ENCODE measurements around the gene BET1. TPM values are rescaled to one million over a fixed set of nuclear protein-coding genes. Genes with fewer than 3 reads are reported as not detected.
"Not testable (repeated sequence)": the region's sequence is repeated elsewhere in the genome, so short reads cannot be mapped to it uniquely, and the experiment has no call there.

The BET1 gene
- total RNA-seq, 1 donor from 2014 or later: 22.3 TPM

GRCh38 chr7:94039368-94040035 is 35.3 kb upstream of the BET1 start:
- H3K4me1 Mint-ChIP-seq (ENCODE audit: low read depth): no peaks in the 10 kb centered on the region
- H3K4me3 Mint-ChIP-seq (ENCODE audit: low read depth): no peak overlapping the region
- H3K27ac Mint-ChIP-seq: no peak overlapping the region
- no peak for DNase-seq (ENCODE audit: low spot score)
- H3K36me3 Mint-ChIP-seq (ENCODE audit: low read depth): no peaks in the 10 kb centered on the region
- peaks cover 22% of the 10 kb centered on the region for H3K27me3 Mint-ChIP-seq (ENCODE audit: low read depth)
- intact Hi-C loops (cut with micrococcal nuclease): no loop called here
- no peaks in the 10 kb centered on the region for H3K9me3 Mint-ChIP-seq

- no peak overlapping the region for H3K27ac Mint-ChIP-seq
- no peaks in the 10 kb centered on the region for H3K9me3 Mint-ChIP-seq
- no peaks in the 10 kb centered on the region for H3K4me1 Mint-ChIP-seq (ENCODE audit: low read depth)
- intact Hi-C loops (cut with micrococcal nuclease): no loop called here
- peaks cover 19% of the 10 kb centered on the region for H3K27me3 Mint-ChIP-seq (ENCODE audit: low read depth)
- no peak for DNase-seq (ENCODE audit: low spot score)
- no peaks in the 10 kb centered on the region for H3K36me3 Mint-ChIP-seq (ENCODE audit: low read depth)
- no peak overlapping the region for H3K4me3 Mint-ChIP-seq (ENCODE audit: low read depth)
Measured at GRCh38 chr7:94031865-94032264, 27.7 kb upstream of the BET1 start.

DNA sequence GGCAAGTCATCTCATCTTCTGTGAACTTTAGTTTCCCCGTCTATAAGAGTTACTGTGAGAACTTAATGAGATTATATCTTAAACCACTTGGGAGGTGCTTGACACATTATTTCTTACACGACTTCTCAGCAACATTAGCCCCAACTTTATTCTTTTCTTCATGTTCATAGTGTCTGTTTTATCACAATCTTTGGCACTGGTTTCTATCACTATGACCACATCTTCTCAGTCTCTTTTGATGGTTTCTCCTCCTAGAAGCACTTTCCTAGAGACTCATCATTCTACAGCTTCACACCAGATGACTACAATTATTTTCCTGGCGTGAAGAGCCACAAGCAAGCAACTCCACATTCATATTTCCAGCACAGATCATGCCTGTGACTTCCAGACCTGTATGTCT is 26.5 kb upstream of the BET1 start:
- Mint-ChIP-seq H3K27me3 (ENCODE audit: low read depth) (peaks cover 20% of the 10 kb centered on the region), H3K4me1 (ENCODE audit: low read depth) (no peaks in the 10 kb centered on the region), H3K27ac (no peak overlapping the region), H3K4me3 (ENCODE audit: low read depth) (no peak overlapping the region), H3K36me3 (ENCODE audit: low read depth) (no peaks in the 10 kb centered on the region), H3K9me3 (no peaks in the 10 kb centered on the region)
- intact Hi-C loops (cut with micrococcal nuclease): no loop called here
- no peak for DNase-seq (ENCODE audit: low spot score)

- no peak for DNase-seq (ENCODE audit: low spot score)
- no peaks in the 10 kb centered on the region for H3K36me3 Mint-ChIP-seq (ENCODE audit: low read depth)
- intact Hi-C loops (cut with micrococcal nuclease): no loop called here
Measured at GRCh38 chr7:94029976-94030375, 25.8 kb upstream of the BET1 start.

GRCh38 chr7:94028768-94029167 is 24.6 kb upstream of the BET1 start:
- intact Hi-C loops (cut with micrococcal nuclease): no loop called here
- H3K4me3 Mint-ChIP-seq (ENCODE audit: low read depth): no peak overlapping the region
- peaks cover 20% of the 10 kb centered on the region for H3K27me3 Mint-ChIP-seq (ENCODE audit: low read depth)

More at GRCh38 chr7:94029976-94030375, 25.8 kb upstream of the BET1 start:
- Mint-ChIP-seq H3K9me3 (no peaks in the 10 kb centered on the region), H3K4me3 (ENCODE audit: low read depth) (no peak overlapping the region), H3K27ac (no peak overlapping the region), H3K27me3 (ENCODE audit: low read depth) (peaks cover 20% of the 10 kb centered on the region), H3K4me1 (ENCODE audit: low read depth) (no peaks in the 10 kb centered on the region)

DNA sequence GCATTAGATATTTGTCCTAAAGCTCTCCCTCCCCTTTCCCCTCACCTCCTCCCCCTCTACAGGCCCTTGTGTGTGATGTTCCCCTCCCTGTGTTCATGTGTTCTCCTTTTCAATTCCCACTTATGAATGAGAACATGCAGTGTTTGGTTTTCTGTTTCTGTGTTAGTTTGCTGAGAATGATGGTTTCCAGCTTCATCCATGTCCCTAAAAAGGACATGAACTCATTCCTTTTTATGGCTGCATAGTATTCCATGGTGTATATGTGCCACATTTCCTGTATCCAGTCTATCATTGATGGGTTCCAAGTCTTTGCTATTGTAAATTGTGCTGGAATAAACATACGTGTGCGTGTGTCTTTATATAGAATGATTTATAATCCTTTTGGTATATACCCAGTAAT is 22.5 kb upstream of the BET1 start:
- peaks cover 12% of the 10 kb centered on the region for H3K27me3 Mint-ChIP-seq (ENCODE audit: low read depth)
- DNase-seq (ENCODE audit: low spot score); H3K9me3 Mint-ChIP-seq; intact Hi-C loops (cut with micrococcal nuclease); H3K36me3 Mint-ChIP-seq (ENCODE audit: low read depth); H3K4me1 Mint-ChIP-seq (ENCODE audit: low read depth); H3K27ac Mint-ChIP-seq; H3K4me3 Mint-ChIP-seq (ENCODE audit: low read depth): not testable (repeated sequence)

More at GRCh38 chr7:94028768-94029167, 24.6 kb upstream of the BET1 start:
- Mint-ChIP-seq H3K27ac (no peak overlapping the region), H3K9me3 (no peaks in the 10 kb centered on the region), H3K36me3 (ENCODE audit: low read depth) (no peaks in the 10 kb centered on the region), H3K4me1 (ENCODE audit: low read depth) (no peaks in the 10 kb centered on the region)
- no peak for DNase-seq (ENCODE audit: low spot score)

DNA sequence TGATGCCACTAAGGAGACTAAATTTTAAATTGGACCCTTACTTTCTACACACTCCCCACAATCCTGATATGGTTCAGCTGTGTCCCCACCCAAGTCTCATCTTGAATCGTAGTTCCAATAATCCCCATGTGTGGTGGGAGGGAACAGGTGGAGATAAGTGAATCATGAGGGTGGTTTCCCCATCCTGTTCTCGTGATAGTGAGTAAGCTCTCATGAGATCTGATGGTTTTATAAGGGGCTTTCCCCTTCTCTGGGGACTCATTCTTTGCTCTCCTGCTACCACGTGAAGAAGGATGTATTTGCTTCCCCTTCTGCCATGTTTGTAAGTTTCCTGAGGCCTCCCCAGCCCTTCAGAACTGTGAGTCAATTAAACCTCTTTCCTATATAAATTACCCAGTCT is 18.4 kb upstream of the BET1 start:
- DNase-seq (ENCODE audit: low spot score): no peak
- Mint-ChIP-seq H3K4me3 (ENCODE audit: low read depth) (no peak overlapping the region), H3K36me3 (ENCODE audit: low read depth) (no peaks in the 10 kb centered on the region), H3K9me3 (no peaks in the 10 kb centered on the region), H3K4me1 (ENCODE audit: low read depth) (peaks cover 2% of the 10 kb centered on the region), H3K27me3 (ENCODE audit: low read depth) (peaks cover 2% of the 10 kb centered on the region), H3K27ac (no peak overlapping the region)
- intact Hi-C loops (cut with micrococcal nuclease): no loop called here

DNA sequence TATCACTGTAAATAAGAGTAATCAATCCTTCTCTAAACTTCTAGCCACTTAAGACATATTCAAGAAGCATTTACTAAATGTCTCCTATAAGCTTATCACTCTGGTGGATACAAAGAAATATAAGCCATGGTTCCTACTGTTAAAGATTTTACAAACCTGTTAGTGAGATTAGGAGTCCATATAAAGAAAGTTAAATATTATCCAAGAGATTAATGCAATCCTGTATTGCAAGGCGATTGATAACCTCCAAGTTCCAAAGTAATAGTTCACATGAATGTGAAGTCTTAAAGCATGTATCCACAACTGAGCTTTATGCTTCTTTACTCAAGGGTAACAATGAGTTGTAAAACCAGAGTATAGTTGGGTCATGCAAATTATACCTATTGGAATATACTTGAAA is 12.6 kb upstream of the BET1 start:
- no peak overlapping the region for H3K4me3 Mint-ChIP-seq (ENCODE audit: low read depth)
- no peaks in the 10 kb centered on the region for H3K9me3 Mint-ChIP-seq
- no peak for DNase-seq (ENCODE audit: low spot score)
- H3K27me3 Mint-ChIP-seq (ENCODE audit: low read depth): peaks cover 5% of the 10 kb centered on the region
- intact Hi-C loops (cut with micrococcal nuclease): no loop called here
- H3K4me1 Mint-ChIP-seq (ENCODE audit: low read depth): no peaks in the 10 kb centered on the region
- no peaks in the 10 kb centered on the region for H3K36me3 Mint-ChIP-seq (ENCODE audit: low read depth)
- H3K27ac Mint-ChIP-seq: no peak overlapping the region

DNA sequence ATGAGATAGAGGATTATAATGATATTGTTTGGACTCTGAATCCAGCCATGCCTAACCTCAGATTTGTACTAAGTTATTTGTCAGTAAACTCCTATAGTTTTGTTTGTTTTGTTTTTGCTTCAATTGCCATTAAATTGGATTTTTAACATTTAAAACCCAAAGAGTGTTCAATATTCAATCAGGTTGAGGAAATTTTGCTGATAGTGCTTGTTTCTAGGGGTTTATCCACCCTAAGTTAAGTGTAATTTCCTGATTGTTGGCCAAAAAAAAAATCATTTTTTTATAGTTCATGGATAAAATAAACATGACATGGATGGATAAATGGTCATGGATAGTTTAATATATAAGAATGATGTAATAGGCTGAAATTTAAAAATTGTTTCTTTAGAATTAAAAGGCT is 11.4 kb upstream of the BET1 start:
- Mint-ChIP-seq H3K27me3 (ENCODE audit: low read depth) (peaks cover 5% of the 10 kb centered on the region), H3K4me1 (ENCODE audit: low read depth) (no peaks in the 10 kb centered on the region), H3K36me3 (ENCODE audit: low read depth) (no peaks in the 10 kb centered on the region), H3K27ac (no peak overlapping the region), H3K9me3 (no peaks in the 10 kb centered on the region), H3K4me3 (ENCODE audit: low read depth) (no peak overlapping the region)
- intact Hi-C loops (cut with micrococcal nuclease): no loop called here
- DNase-seq (ENCODE audit: low spot score): no peak

DNA sequence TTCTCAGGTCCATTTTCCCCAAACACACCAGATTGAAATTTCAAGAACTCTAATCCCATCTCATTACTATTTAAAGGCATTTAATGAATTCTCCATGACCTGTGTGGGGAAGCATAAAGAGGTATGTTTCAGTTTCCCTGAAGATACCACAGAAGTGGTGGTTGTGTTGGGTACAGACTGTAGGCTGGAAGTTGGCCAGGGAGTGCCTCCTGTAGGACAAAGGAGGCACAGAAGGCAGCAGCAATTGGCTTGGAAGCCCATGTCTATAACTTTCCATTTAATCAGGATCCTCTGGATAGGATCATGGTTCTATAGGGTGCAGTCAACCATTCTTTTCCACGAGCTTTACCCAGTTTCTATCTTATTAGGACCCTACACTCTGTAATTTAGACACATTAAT is 8.6 kb upstream of the BET1 start:
- no peaks in the 10 kb centered on the region for H3K36me3 Mint-ChIP-seq (ENCODE audit: low read depth)
- intact Hi-C loops (cut with micrococcal nuclease): no loop called here
- no peaks in the 10 kb centered on the region for H3K9me3 Mint-ChIP-seq
- peaks cover 5% of the 10 kb centered on the region for H3K27me3 Mint-ChIP-seq (ENCODE audit: low read depth)
- DNase-seq (ENCODE audit: low spot score): no peak
- H3K4me3 Mint-ChIP-seq (ENCODE audit: low read depth): no peak overlapping the region
- no peak overlapping the region for H3K27ac Mint-ChIP-seq
- H3K4me1 Mint-ChIP-seq (ENCODE audit: low read depth): no peaks in the 10 kb centered on the region

- peaks cover 12% of the 10 kb centered on the region for H3K27me3 Mint-ChIP-seq (ENCODE audit: low read depth)
- H3K4me1 Mint-ChIP-seq (ENCODE audit: low read depth): no peaks in the 10 kb centered on the region
- no peak for DNase-seq (ENCODE audit: low spot score)
- no peak overlapping the region for H3K27ac Mint-ChIP-seq
- H3K36me3 Mint-ChIP-seq (ENCODE audit: low read depth): no peaks in the 10 kb centered on the region
- H3K9me3 Mint-ChIP-seq: no peaks in the 10 kb centered on the region
- intact Hi-C loops (cut with micrococcal nuclease): no loop called here
- no peak overlapping the region for H3K4me3 Mint-ChIP-seq (ENCODE audit: low read depth)
Measured at GRCh38 chr7:94011714-94012353, 7.7 kb upstream of the BET1 start.

DNA sequence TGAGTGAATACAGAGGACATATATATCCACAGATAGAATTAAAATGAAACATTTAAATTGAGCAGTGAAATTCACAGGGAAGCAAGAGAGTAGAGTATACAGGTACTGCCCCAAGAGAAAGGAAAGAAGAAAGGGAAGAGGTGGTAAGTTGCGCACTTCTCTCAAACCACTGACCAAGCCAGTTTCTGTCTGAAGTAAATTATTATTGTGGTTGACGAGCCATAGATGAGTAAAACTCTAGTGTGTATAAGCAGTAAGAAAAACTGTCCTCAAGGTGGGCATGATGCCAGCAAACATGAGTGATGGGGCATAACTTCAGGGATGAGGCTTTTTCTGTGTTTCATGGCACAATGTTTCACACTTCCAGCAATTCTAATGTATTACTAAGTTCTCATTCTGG is 4.4 kb upstream of the BET1 start:
- no peaks in the 10 kb centered on the region for H3K9me3 Mint-ChIP-seq
- DNase-seq (ENCODE audit: low spot score): no peak
- H3K4me3 Mint-ChIP-seq (ENCODE audit: low read depth): no peak overlapping the region
- intact Hi-C loops (cut with micrococcal nuclease): loop anchor here (10.0 kb wide), 1 partner anchor 506 kb away; no protein-coding TSS in a partner anchor
- no peak overlapping the region for H3K27ac Mint-ChIP-seq
- peaks cover 5% of the 10 kb centered on the region for H3K4me1 Mint-ChIP-seq (ENCODE audit: low read depth)
- H3K36me3 Mint-ChIP-seq (ENCODE audit: low read depth): no peaks in the 10 kb centered on the region
- peaks cover 21% of the 10 kb centered on the region for H3K27me3 Mint-ChIP-seq (ENCODE audit: low read depth)

DNA sequence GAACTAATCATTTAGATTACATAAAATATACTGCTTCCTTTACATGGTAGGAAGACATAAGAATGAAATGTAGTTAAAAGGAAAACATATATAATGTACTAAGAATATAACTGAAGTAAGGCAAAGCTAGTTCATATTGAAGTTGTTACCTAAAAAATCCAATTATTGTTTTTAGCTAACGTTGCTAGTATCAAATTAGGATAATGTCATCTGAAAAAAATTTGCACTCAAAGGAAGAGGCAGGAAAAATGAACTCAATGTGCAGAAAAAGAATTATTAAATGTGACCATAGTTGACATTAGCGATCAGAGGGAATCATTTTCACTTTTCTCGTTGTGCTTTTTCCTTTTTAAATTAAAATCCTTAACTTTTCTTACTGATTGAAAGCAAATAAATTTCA is 1.6 kb upstream of the BET1 start:
- H3K27me3 Mint-ChIP-seq (ENCODE audit: low read depth): peaks cover 16% of the 10 kb centered on the region
- H3K9me3 Mint-ChIP-seq: no peaks in the 10 kb centered on the region
- DNase-seq (ENCODE audit: low spot score): no peak
- H3K36me3 Mint-ChIP-seq (ENCODE audit: low read depth): no peaks in the 10 kb centered on the region
- no peak overlapping the region for H3K4me3 Mint-ChIP-seq (ENCODE audit: low read depth)
- H3K4me1 Mint-ChIP-seq (ENCODE audit: low read depth): peaks cover 24% of the 10 kb centered on the region
- H3K27ac Mint-ChIP-seq: no peak overlapping the region
- intact Hi-C loops (cut with micrococcal nuclease): loop anchor here (10.0 kb wide), 1 partner anchor 509 kb away; no protein-coding TSS in a partner anchor
